ENCODE results near the gene RGL2. TPM values are rescaled to one million over a fixed set of nuclear protein-coding genes. Genes with fewer than 3 reads are reported as not detected.

RGL2 gene
- total and polyA plus RNA-seq, 10 of the 15 experiments (the other 5 are each of a cell fraction or from before 2014, with no cell fraction given), result 0.84 to 21.2 (median 6.8) TPM

DNA sequence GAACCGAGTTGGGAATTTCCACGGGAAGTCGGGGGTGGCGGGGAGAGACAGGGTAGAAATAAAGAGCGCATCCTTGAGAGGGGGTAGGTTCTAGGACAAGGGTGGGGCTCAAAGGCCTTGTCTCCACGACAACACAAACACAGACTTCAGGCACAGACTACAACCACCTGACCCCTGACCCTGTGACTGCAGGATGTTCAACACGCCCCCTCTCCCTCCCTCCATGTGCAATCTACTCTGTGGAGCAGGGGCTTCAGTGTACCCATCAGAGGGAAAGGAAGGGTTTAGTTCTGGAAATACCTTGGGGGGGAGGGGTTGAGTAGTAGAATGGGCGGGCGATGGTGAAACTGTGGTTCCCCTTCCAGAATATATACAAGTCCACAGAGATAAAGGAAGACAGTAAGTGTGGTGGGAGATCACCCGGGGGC lies 15.8 kb upstream of the RGL2 start:
- 0% methylated on average over 10 of the region's 10 CpGs for WGBS (ENCODE audit: insufficient coverage, insufficient replicate concordance, low lambda C conversion rate, missing lambda C conversion rate)
- Histone ChIP-seq H3K4me3 (peak overlapping the region; percentile 99), H3K4me1 (ENCODE audit: control insufficient read depth, insufficient read depth, low read length) (peaks cover 25% of the 10 kb centered on the region), H3K27ac (ENCODE audit: control insufficient read depth, insufficient read depth) (peak overlapping the region; percentile 96), H3K4me2 (ENCODE audit: control insufficient read depth, insufficient read depth) (peak overlapping the region; percentile 67), H3K27me3 (replicated peaks in 1 of 2; ENCODE audit: control insufficient read depth in 2 of 2, insufficient read depth in 2 of 2, low read length in 1 of 2) (no peaks in the 10 kb centered on the region), H4K20me1 (ENCODE audit: control insufficient read depth, insufficient read depth) (no peaks in the 10 kb centered on the region), H3K9me3 (replicated peaks; ENCODE audit: control insufficient read depth, insufficient read depth, low read length) (no peaks in the 10 kb centered on the region), H3K36me3 (ENCODE audit: control insufficient read depth in 2 of 2, insufficient read depth in 2 of 2, low read length in 1 of 2) (peaks cover 5 to 6% of the 10 kb centered on the region in 2 experiments; a peak in 3 of 4 replicates), H3K9ac (ENCODE audit: control insufficient read depth, insufficient read depth, low read length) (peak overlapping the region; percentile 97), H3K79me2 (ENCODE audit: control insufficient read depth, insufficient read depth, low read length) (peaks cover 56% of the 10 kb centered on the region), H2AFZ (ENCODE audit: control insufficient read depth, low read depth, low read length) (peak overlapping the region; percentile 61)
- FAIRE-seq (peak; percentile 23), ATAC-seq (peak; percentile 63), DNase-seq (ENCODE audit: low read depth, low spot score) (no peak)
- no TSS peak for BruUV-seq (replicated peaks)
- SMC1A ChIA-PET (ENCODE audit: uncharacterized antibody, unreplicated experiment), result interaction anchor here (1.0 to 1.2 kb wide), 2 partner anchors 9 to 76 kb away, joined by 3 to 4 read pairs; no protein-coding TSS in a partner anchor
- in situ Hi-C loops (cut with MboI) (no loop called here), intact Hi-C loops (cut with micrococcal nuclease; ENCODE audit: unreplicated experiment) (loop anchor here (1.0 kb wide), 2 partner anchors 15 to 37 kb away; partner anchors contain the start of gene B3GALT4)
- POLR2A ChIA-PET, result no interaction called here
- CTCF ChIA-PET, result no interaction called here
- RAD21 ChIA-PET (ENCODE audit: unreplicated experiment), result no interaction called here
- no peak for TF ChIP-seq SMAD1 (IDR thresholded peaks at IDR 0.05; ENCODE audit: low read depth, partially characterized antibody)
- TF ChIP-seq, protein P1, sequence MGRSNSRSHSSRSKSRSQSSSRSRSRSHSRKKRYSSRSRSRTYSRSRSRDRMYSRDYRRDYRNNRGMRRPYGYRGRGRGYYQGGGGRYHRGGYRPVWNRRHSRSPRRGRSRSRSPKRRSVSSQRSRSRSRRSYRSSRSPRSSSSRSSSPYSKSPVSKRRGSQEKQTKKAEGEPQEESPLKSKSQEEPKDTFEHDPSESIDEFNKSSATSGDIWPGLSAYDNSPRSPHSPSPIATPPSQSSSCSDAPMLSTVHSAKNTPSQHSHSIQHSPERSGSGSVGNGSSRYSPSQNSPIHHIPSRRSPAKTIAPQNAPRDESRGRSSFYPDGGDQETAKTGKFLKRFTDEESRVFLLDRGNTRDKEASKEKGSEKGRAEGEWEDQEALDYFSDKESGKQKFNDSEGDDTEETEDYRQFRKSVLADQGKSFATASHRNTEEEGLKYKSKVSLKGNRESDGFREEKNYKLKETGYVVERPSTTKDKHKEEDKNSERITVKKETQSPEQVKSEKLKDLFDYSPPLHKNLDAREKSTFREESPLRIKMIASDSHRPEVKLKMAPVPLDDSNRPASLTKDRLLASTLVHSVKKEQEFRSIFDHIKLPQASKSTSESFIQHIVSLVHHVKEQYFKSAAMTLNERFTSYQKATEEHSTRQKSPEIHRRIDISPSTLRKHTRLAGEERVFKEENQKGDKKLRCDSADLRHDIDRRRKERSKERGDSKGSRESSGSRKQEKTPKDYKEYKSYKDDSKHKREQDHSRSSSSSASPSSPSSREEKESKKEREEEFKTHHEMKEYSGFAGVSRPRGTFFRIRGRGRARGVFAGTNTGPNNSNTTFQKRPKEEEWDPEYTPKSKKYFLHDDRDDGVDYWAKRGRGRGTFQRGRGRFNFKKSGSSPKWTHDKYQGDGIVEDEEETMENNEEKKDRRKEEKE (IDR thresholded peaks at IDR 0.05), result no peak
- no peak for TF ChIP-seq MYC (IDR thresholded peaks at IDR 0.05; ENCODE audit: insufficient read depth, insufficient read length, insufficient replicate concordance, low read length, severe bottlenecking)
- TF ChIP-seq CHD2 (IDR thresholded peaks at IDR 0.05; ENCODE audit: borderline replicate concordance, low read depth, low read length), result no peak
- TF ChIP-seq, protein P2, sequence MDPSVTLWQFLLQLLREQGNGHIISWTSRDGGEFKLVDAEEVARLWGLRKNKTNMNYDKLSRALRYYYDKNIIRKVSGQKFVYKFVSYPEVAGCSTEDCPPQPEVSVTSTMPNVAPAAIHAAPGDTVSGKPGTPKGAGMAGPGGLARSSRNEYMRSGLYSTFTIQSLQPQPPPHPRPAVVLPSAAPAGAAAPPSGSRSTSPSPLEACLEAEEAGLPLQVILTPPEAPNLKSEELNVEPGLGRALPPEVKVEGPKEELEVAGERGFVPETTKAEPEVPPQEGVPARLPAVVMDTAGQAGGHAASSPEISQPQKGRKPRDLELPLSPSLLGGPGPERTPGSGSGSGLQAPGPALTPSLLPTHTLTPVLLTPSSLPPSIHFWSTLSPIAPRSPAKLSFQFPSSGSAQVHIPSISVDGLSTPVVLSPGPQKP (IDR thresholded peaks at IDR 0.05; ENCODE audit: low read depth, low read length), result no peak
- TF ChIP-seq EGR1 (IDR thresholded peaks at IDR 0.05; ENCODE audit: borderline replicate concordance in 1 of 2, low read depth in 2 of 2, low read length in 2 of 2), result peak in 1 of 2 experiments; percentile 80; a peak in 1 of 3 replicates
- no peak for TF ChIP-seq SRF (IDR thresholded peaks at IDR 0.05; ENCODE audit: low read depth in 2 of 2, low read length in 2 of 2)
- TF ChIP-seq NR2F1 (conservative IDR thresholded peaks at IDR 0.05), result peak; percentile 87
- no peak for TF ChIP-seq PAX5 (IDR thresholded peaks at IDR 0.05; ENCODE audit: borderline replicate concordance, low read depth, low read length)
- peak; percentile 57 for TF ChIP-seq RELA (IDR thresholded peaks at IDR 0.05; ENCODE audit: borderline replicate concordance, partially characterized antibody)
- no peak for TF ChIP-seq HDAC2 (IDR thresholded peaks at IDR 0.05)
- TF ChIP-seq GABPA (IDR thresholded peaks at IDR 0.05; ENCODE audit: low read depth), result no peak
- no peak for TF ChIP-seq ZNF384 (IDR thresholded peaks at IDR 0.05; ENCODE audit: borderline replicate concordance, low read depth, low read length)
- TF ChIP-seq, protein P3, sequence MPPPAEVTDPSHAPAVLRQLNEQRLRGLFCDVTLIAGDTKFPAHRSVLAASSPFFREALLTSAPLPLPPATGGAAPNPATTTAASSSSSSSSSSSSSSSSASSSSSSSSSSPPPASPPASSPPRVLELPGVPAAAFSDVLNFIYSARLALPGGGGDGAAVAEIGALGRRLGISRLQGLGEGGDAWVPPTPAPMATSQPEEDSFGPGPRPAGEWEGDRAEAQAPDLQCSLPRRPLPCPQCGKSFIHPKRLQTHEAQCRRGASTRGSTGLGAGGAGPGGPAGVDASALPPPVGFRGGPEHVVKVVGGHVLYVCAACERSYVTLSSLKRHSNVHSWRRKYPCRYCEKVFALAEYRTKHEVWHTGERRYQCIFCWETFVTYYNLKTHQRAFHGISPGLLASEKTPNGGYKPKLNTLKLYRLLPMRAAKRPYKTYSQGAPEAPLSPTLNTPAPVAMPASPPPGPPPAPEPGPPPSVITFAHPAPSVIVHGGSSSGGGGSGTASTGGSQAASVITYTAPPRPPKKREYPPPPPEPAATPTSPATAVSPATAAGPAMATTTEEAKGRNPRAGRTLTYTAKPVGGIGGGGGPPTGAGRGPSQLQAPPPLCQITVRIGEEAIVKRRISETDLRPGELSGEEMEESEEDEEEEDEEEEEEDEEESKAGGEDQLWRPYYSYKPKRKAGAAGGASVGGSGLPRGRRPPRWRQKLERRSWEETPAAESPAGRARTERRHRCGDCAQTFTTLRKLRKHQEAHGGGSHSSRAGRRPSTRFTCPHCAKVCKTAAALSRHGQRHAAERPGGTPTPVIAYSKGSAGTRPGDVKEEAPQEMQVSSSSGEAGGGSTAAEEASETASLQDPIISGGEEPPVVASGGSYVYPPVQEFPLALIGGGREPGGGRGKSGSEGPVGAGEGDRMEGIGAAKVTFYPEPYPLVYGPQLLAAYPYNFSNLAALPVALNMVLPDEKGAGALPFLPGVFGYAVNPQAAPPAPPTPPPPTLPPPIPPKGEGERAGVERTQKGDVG (CRISPR knock-in tag; IDR thresholded peaks at IDR 0.05), result no peak
- no peak for TF ChIP-seq CBFB (IDR thresholded peaks at IDR 0.05; ENCODE audit: low read depth)
- TF ChIP-seq LARP7 (IDR thresholded peaks at IDR 0.05), result no peak
- TF ChIP-seq HCFC1 (IDR thresholded peaks at IDR 0.05; ENCODE audit: low read length), result no peak
- no peak for TF ChIP-seq RUNX3 (IDR thresholded peaks at IDR 0.05; ENCODE audit: low read length)
